ENCODE measurements around the gene TMEM42.

TMEM42 gene

DNA sequence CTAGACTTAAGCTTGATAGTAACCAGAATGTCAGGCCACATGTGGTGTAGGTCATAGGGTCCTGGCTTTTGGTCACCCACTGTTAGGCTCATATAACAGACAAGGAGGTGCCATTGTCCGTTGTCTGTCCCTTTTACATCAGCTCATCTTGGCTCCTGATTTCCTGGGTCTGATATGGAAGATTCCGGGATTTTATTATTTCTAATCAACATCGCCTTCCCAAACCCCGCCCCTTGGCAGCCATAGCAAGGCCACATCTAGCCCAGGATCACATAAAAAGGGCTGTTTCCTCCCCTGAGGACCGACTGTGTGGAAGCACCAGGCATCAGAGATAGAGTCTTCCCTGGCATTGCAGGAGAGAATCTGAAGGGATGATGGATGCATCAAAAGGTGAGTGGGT is 12.6 kb downstream of the TMEM42 start, which contains the start of gene TGM4:
Gene TGM4, plus strand, starts transcription at position 301 of the 400 bp plus-strand sequence. Its CDS starts 71 bp downstream, at position 372.
- DNase-seq (ENCODE audit: low read depth): no peak

DNA sequence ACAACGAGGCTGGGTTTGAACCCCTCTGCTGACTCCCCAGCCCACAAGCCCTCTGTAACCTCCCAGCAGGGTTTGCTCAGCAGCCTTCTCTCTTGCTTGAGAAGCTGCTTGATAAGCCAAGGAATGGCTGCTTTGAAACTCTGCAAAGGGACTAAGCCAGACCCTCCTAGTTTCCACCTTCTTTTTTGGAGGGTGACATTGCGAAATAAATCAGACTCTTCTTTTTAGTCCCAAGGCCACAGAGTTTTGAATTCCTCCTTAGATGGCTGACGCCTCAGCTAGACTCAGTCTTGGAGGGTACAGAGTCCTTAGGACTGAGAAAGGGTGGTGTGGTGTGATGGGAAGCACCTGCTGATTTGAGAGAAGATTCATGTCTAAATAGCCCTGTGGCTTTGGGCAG is 13.9 kb downstream of the TMEM42 start:
- DNase-seq (ENCODE audit: low read depth): no peak

DNA sequence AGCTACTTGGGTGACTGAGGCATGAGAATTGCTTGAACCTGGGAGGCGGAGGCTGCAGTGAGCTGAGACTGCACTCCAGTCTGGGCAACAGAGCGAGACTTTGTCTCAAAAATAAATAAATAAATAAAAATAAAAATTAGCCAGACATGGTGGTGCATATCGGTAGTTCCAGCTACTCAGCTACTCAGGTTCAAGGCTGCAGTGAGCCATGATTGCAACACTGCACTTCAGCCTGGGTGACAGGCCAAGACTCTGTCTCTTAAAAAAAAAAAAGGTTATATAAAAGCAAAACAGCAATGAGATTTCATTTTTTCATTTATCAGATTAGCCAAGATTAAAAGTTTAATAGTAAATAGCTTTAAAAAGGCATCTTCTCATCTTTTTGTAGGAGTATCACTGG is 15.6 kb downstream of the TMEM42 start:
- DNase-seq (ENCODE audit: low read depth): no peak

DNA sequence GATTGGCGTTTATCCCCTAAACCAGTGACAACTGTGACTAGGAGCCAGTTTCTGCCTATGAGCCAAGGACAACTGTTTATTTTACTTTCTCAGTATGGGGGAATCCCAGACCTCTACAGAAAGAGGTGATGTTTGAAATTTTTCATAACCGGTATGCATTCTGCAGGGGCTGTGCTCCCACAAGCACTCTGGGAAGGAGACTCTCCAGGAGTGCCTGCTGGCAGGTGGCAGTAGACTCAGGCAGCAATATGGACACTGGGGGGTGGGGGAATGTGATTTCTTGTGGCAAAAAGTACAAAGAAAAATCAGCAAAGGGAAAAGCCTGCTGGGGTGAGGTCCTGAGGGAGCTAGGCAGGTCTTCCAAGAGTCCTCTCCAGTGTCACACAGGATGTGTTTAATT is 18.6 kb downstream of the TMEM42 start:
- DNase-seq (ENCODE audit: low read depth): no peak

DNA sequence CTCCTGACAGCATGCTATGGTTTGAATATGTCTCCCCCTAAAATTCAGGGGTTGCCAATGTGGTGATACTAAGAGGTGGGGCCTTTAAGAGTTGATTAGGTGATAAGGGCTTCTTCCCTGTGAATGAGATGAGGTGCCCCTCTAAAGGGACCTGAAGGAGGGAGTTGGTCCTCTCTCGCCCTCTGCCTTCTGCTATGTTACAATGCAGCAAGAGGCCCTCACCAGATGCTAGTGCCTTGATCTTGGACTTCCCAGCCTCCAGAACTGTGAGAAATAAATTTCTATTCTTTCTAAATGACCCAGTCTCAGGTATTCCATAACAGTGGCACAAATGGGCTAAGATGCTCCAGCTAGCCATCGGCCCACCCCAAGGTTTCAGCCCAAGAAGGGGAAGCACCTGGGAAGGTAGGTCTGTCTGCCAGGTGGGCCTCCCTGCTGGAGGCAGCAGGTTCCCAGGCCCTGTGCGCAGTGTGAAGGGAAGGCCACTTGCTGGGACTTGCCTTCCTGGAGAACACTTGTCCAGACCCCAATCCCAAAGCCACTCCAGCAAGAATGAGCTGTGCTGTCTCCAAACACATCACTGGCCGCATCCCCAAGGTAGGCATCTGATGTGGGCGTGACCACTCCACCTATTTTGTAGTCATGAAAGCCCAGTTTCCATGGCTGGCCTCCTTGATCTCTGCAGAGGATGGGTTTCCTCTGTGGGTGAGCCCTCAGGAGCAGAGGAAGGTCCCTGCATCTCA is 21.7 kb downstream of the TMEM42 start:
- DNase-seq (ENCODE audit: low read depth): no peak

DNA sequence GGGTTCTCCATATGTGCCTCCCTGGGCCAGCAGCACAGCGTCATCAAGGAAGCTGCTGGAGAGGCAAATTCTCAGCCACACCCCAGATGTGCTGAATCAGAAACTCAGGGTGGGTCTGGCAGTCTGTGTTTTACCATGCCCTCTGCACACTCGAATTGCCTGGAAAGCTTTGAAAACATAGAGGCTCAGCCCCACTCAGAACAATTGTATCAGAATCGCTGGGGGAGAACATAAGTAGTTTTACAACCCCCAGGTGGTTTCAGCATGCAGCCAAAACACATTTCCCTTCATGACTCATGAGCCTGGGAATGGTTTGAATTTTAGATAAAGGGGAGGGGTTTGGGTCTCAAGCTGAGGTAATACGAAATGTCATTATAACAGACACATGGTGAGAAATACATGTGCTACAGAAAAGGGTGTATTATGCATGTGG is 22.3 kb downstream of the TMEM42 start:
- no peak for DNase-seq (ENCODE audit: low read depth)

DNA sequence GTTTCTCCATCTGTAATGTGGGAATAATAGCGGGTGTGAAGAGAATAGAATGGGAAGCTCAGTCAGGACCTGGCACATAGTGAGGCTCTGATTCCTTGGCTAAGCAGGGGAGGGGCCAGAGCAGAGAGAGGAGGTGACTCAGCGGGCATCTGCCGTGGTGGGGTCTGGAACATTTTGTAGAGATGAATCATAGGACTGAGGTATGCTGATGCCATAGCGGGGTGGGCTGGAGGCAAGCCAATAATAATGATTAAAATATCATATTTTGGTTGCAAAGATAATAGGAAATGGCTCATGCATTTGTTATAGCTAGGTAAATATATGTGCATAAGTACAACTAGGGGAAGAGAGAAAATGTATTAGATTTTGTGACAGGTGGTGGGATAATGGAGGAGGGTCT is 23.9 kb downstream of the TMEM42 start:
- DNase-seq (ENCODE audit: low read depth): no peak

DNA sequence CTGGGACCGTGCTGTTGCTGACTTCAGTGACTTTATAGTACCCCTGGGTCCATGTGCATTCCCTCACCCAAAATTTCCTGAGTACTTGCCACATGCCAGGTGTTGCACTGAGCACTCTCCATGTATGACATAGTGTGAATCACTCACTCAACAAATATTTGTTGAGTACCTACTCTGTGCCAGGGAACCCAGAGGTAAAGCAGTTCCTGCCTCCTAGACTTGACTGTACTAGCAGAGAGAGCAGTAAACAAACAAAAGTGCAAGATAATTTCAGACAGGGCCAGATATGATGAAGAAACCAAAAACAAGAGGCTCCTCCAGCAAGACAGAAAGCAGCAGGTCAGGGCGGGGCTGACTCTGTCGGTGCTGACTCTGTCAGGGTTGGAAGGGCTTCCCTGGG is 24.8 kb downstream of the TMEM42 start:
- no peak for DNase-seq (ENCODE audit: low read depth)

DNA sequence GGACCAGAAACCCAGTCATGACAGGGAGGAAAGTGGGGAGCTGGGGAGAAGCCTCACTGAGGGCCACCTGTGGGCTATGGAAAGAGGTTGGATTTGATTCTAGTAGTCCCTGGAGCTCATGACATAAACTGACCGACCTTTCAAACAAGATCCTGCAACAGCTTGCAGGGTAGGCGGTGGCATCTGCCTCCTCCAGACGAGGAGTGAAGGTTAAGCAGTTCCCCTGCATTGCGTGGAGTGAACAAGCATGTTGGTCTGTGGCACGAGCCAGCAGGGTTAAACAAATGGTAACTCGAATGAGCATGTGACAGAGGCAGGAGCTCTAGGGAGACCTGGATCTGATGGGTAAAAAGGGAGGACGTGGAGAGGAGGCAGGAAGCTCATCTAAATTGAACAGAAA is 25.4 kb downstream of the TMEM42 start:
- DNase-seq (ENCODE audit: low read depth): no peak

DNA sequence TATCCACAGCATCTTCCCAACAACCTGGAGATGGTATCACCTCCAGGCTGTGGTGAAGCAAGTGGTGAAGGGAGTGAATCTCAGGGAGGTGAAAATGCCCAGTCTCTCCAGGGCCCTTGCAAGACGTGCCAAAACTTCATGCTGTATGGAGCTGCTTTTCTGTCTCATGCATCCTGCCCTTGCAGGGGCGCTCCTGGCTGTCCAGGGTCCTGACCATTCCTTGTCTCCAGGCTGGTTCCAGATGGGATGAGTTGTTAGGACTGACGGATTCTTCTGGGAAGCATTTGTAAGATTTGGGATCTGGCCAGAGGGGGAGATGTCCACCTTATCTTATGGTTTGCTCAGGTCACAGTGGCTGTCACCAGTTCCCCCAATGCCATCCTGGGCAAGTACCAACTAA is 28.5 kb downstream of the TMEM42 start:
- no peak for DNase-seq (ENCODE audit: low read depth)

DNA sequence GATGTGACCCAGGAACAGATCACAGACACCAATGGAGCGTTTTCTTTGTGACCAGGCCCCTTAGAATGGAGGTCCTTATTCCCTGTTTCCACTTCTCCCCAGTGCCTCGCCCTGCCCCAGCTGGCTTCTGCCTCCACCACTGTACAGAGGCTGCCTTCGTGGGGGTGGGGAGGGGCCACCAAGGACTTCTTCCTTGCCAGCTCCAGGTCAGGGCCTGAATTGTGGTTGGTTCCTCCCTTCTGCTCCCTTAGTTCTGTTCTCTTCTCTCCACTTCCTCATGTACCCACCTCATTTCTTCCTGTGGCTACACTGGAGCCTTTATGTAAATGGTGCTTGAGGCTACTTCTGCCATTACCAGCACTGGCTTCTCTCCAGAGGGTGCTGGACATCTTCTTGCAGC is 29.1 kb downstream of the TMEM42 start:
- no peak for DNase-seq (ENCODE audit: low read depth)

DNA sequence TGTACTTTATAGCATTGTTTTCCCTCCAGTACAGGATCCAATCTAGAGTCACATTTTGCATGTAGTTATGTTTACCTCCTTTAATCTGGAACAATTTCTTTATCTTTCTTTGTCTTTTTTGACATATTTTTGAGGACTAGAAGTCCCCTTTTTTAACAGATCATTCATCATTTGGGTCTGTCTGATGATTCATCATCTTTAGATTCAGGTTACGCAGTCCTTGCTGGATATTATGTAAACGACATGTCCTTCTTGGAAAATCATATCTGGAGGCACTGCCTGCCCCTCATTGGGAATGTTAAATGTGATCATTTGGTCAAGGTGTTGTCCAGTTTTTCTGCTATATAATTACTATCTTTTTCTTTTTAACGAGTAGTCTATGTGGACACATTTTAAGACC is 31.0 kb downstream of the TMEM42 start:
- DNase-seq (ENCODE audit: low read depth): no peak

DNA sequence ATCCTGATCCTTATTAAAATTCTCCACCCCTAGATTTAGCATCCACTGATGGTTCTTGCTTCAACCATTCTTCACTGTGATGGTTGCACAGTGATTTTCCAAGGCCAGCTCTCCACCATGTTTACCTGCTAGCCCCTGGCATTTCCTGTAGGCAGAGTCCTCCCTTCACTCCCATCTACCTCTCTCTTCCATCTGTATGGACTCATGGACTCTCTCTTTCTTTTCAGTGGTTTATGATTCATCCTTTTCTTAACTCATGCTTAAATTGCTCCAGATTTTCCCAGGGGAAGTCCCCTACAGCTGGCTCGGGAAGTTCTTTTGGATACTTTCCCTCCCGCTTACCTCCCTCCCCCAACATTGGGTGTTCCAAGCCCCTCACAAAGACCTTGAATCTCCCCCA is 31.4 kb downstream of the TMEM42 start:
- no peak for DNase-seq (ENCODE audit: low read depth)

DNA sequence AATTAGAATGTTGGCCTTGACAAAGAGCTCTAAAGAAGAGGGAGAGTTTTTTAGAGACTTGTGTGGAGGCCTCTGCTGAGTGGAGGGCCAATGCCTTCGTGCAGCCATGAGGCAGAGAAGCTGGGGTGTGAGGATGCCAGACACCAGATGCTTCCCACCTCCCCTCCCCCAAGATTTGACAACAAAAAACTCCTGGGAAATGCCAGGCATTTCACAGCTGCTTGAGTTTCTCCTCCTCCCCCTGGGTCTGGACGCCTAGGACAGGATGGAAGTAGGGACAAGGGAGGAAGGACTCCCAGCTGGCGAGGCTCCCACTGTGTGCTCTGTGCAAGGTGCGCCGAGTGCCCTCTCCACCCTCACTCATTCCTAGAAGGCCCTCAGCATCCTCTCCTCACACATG is 32.8 kb downstream of the TMEM42 start:
- no peak for DNase-seq (ENCODE audit: low read depth)

DNA sequence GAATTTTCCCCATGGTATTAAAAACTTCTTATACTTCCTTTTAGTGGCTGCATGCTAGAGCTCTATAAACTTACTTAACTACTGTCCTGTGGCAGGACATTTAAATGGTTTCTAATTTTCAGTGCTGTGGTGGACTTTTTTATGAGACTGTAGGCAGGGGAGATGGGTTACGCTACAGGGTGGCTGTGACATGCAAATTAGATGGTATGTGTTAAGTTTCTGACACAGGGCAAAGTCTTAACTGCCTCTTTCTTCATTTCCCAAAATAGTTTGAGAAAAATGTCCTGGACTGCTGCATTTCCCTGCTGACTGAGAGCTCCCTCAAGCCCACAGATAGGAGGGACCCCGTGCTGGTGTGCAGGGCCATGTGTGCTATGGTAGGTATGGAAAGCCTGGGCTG is 34.7 kb downstream of the TMEM42 start:
- DNase-seq (ENCODE audit: low read depth): no peak

DNA sequence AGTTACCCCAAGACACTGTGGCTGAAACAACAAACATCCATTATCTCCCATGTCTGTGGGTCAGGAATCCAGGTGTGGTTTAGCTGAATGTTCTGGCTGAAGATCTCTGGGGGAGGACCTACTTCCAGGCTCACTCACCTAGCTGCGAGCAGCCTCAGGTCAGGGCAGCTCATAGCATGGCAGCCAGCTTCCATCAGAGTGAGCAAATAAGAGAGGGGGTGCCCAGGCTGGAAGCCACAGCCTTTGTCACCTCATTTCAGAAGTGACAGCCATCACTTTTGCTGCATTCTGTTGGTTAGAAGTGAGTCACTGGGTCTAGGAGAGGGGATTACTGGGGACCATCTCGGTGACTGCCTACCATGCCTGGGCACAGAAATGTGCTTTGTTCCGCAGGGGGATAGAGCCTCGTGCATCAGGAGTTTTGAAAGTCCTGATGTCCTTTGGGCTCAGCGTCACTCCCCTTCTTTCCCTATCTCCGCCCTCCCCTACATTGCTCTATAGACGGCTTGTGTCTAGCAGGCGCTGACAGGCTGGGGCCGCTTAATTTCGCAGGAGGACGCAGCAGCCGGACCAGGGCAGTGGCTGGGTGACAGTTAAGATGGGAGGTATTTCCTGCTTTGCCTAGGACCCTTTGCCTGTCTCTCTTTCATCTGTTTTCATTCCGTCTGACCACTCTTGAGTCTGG is 38.1 kb downstream of the TMEM42 start:
- DNase-seq (ENCODE audit: low read depth): no peak

DNA sequence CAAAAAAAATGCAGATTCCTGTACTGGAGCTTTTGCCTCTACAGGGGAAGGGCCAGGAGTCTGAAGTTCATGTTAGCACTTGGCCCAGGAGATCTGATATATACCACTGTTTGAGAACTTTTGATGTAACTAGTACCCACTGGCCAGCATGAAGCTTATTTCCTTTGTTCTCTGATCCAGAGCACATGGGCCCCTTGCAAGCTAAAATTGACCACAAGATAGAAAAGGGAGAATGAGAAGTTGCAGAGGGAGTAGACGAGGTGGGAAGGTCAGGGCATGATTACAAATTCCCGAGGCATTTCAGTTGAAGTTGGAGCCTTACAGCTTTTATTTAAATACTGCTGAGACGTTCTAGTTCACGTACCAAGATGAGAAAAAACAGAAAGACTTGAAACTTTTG is 40.9 kb downstream of the TMEM42 start:
- no peak for DNase-seq (ENCODE audit: low read depth)

DNA sequence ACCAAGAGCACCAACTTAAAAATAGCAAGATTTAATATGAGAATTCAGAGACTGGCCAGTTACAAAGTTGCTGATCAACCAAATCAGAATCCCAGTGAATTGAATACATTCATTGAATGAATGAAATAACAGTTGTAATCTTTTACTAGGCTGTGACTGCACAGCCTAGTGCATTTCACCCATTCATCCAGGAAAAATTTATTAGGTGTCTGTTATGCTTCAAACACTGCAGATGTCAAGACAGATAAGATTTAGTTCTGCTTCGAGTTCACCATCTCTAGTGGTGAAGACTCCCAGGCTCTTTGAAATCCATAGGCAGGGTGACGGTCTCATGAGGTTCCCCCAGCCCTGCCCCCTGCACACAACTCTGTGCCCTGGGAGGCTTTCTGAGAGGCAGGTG is 41.6 kb downstream of the TMEM42 start:
- no peak for DNase-seq (ENCODE audit: low read depth)

DNA sequence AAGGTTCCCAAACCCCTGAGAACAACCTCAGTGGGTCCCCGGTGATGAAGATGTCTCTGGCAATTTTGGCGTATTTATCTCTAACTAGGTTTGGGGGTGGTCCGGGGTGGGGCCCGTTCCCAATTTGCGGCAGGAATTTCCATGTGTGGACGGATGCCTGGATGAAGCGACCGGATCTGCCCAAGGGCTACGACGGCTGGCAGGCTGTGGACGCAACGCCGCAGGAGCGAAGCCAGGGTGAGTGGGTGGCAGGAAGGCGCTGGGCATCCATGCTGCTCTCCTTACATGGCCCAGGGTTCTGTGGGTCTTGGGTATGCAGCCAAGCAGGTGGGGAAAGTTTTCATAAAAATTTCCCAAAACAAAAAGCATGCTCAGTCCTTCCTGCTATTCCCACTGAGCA is 42.0 kb downstream of the TMEM42 start:
- no peak for DNase-seq (ENCODE audit: low read depth)

DNA sequence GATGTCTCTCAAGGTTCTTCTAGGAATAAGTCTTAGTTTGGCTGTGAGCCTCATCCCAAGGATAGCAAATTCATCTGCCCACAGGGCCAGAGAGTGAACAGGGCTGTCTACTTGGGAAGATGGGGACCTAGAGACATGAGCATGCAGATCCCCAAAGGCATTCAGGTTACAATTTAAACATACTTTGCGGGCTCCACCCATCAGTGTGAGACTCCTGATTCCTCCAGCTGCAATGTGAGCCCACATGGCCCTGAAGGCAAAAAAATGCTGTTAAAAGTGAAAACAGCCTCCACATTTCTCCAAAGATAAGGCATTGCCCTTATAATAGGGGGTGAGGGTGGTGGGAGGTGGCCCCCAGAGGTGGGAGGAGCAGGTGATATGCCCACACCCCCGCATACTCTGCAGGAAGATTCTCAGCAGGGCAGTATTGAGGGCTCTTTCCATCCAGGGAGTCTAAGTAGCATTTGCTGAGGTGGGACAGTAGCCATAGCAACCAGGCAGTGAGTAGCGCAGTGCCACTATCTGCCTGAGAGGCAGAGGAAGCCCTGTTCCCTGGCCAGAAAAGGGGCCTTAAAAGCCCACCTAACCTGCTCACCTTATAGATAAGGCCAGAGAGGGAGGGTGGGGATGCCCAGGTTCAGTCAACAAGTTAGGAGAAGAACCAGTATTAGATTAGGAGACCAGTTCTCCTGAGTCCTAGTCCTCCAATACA is 43.9 kb downstream of the TMEM42 start:
- no peak for DNase-seq (ENCODE audit: low read depth)

DNA sequence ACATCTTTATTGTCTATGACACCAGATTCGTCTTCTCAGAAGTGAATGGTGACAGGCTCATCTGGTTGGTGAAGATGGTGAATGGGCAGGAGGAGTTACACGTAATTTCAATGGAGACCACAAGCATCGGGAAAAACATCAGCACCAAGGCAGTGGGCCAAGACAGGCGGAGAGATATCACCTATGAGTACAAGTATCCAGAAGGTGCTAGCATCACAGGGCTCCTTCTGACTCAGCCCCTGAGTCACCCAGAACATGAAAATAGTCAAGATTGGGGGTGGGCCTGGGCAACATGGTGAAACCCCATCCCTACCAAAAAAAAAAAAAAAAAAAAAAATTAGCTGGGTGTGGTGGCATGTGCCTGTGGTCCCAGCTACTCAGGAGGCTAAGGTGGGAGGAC is 45.3 kb downstream of the TMEM42 start:
- no peak for DNase-seq (ENCODE audit: low read depth)

DNA sequence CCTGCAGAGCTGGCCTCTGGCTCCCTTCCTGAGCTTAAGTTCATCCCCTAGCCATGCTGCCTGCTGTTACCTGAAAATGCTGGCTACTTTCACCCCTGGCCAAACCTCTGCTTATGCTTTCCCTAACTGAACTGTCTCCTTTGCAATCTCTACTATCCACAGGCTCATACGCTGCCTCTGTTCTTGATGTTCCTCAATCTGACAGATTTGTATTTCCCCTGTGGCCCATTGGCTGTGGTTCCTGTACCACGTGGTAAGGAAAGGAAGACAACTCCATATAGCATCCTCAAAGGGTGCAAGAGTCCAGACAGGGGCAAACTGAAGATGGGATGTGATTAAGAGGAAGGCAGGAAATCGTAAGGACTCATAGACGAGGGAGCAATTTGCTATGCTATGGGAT is 45.9 kb downstream of the TMEM42 start:
- DNase-seq (ENCODE audit: low read depth): no peak

DNA sequence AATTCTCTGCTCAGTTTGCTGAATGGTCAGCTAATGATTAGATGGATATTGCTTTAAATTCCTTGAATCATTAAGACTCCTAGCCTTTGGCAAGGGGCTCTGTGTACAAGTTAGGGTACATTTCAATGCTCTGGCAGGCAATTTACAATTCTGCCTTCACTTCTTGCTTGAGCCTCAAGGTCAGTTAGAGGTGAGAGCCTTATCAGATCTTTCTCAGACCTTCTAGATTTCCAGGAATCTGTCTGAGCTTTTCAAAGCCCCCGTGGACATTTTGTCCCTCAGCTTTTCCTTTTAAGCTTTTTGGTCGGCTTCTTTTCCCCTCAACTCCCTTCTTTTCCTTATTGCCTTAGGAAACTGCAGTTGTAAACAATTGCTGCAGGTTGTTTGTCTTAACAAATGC is 47.4 kb downstream of the TMEM42 start:
- no peak for DNase-seq (ENCODE audit: low read depth)

Measured in CMK (cell line).